ENCODE measurements around the gene PHLDA3. TPM values are rescaled to one million over a fixed set of nuclear protein-coding genes. Genes with fewer than 3 reads are reported as not detected.

Gene PHLDA3
- total and polyA plus RNA-seq, 4 donors: 12.8 to 73.2 (median 38.9) TPM

DNA sequence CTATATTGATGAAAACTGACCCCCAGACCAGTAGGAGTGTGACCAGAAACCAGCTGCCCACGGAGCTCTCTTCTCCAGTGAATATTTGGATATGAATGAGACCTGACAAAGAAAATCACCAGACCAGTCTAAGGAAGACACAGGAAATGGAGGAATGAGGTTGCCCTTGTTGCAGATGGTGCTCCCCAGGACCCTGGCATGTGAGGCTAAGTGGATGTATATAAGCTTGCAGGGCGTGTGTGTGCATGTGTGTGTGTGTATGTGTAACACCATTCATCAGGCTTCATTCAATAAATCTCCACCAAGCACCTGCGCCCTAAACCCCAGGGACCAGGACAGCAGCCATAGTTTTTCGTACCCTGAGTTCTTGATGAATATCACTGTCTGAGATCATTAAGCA, 14.4 kb downstream of the PHLDA3 start:
- peaks cover 0 to 36% (median 11%) of the 10 kb centered on the region in 5 donors for H3K4me1 ChIP-seq (ENCODE audit: control insufficient read depth in 5 of 5, insufficient read depth in 5 of 5, low read length in 5 of 5)
- H3K9ac ChIP-seq (ENCODE audit: insufficient read depth in 1 of 2, low read length in 2 of 2): no peak overlapping the region
- H3K4me3 ChIP-seq: no peak overlapping the region
- H3K36me3 ChIP-seq (ENCODE audit: control insufficient read depth in 4 of 4, insufficient read depth in 4 of 4, low read length in 4 of 4): no peaks in the 10 kb centered on the region
- no peaks in the 10 kb centered on the region for H3K27me3 ChIP-seq (ENCODE audit: control insufficient read depth in 3 of 3, insufficient read depth in 3 of 3, low read length in 2 of 3)
- H3K9me3 ChIP-seq (ENCODE audit: control insufficient read depth in 4 of 4, insufficient read depth in 3 of 4, low read length in 3 of 4): no peaks in the 10 kb centered on the region
- TF ChIP-seq, protein P1, sequence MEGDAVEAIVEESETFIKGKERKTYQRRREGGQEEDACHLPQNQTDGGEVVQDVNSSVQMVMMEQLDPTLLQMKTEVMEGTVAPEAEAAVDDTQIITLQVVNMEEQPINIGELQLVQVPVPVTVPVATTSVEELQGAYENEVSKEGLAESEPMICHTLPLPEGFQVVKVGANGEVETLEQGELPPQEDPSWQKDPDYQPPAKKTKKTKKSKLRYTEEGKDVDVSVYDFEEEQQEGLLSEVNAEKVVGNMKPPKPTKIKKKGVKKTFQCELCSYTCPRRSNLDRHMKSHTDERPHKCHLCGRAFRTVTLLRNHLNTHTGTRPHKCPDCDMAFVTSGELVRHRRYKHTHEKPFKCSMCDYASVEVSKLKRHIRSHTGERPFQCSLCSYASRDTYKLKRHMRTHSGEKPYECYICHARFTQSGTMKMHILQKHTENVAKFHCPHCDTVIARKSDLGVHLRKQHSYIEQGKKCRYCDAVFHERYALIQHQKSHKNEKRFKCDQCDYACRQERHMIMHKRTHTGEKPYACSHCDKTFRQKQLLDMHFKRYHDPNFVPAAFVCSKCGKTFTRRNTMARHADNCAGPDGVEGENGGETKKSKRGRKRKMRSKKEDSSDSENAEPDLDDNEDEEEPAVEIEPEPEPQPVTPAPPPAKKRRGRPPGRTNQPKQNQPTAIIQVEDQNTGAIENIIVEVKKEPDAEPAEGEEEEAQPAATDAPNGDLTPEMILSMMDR (IDR thresholded peaks at IDR 0.05; ENCODE audit: control extremely low read depth, extremely low read depth): no peak
- no peak for DNase-seq
- peak overlapping the region in 1 of 2 donors; percentile 82 for H3K27ac ChIP-seq (ENCODE audit: low read depth in 1 of 2, low read length in 1 of 2)
- ATAC-seq (ENCODE audit: insufficient read depth, low FRiP score): no peak
- 84 to 93% methylated on average over 4 of the region's 4 CpGs for WGBS, 2 donors

DNA sequence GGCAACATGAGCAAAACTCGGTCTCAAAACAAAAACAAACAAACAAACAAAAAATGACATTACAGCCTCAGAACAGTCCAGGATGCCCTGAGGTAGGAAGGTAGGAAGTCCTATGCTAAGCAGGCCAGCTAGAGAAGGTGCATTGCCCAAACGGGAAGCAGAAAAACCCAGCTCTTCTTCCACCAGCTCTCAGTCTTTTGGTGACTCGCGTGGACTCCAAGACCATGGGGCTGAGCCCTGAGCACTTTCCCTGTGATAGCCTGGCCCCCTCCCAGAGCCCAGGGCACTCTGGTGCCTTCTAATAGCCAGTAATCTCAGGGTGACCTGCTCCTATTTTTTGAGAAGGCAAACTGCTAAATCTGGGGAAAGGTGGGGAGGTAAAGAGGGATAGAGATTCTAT, 16.1 kb downstream of the PHLDA3 start:
- no peak overlapping the region for H3K27ac ChIP-seq (ENCODE audit: low read depth in 1 of 2, low read length in 1 of 2)
- WGBS, 2 donors: 67 to 69% methylated on average over 4 of the region's 4 CpGs
- no peaks in the 10 kb centered on the region for H3K27me3 ChIP-seq (ENCODE audit: control insufficient read depth in 3 of 3, insufficient read depth in 3 of 3, low read length in 2 of 3)
- peaks cover 0 to 48% (median 15%) of the 10 kb centered on the region in 5 donors for H3K4me1 ChIP-seq (ENCODE audit: control insufficient read depth in 5 of 5, insufficient read depth in 5 of 5, low read length in 5 of 5)
- no peaks in the 10 kb centered on the region for H3K9me3 ChIP-seq (ENCODE audit: control insufficient read depth in 4 of 4, insufficient read depth in 3 of 4, low read length in 3 of 4)
- DNase-seq (no peak), ATAC-seq (ENCODE audit: insufficient read depth, low FRiP score) (no peak)
- no peak overlapping the region for H3K9ac ChIP-seq (ENCODE audit: insufficient read depth in 1 of 2, low read length in 2 of 2)
- no peaks in the 10 kb centered on the region for H3K36me3 ChIP-seq (ENCODE audit: control insufficient read depth in 4 of 4, insufficient read depth in 4 of 4, low read length in 4 of 4)
- TF ChIP-seq, protein P1 (IDR thresholded peaks at IDR 0.05; ENCODE audit: control extremely low read depth, extremely low read depth): no peak
- H3K4me3 ChIP-seq: no peak overlapping the region

DNA sequence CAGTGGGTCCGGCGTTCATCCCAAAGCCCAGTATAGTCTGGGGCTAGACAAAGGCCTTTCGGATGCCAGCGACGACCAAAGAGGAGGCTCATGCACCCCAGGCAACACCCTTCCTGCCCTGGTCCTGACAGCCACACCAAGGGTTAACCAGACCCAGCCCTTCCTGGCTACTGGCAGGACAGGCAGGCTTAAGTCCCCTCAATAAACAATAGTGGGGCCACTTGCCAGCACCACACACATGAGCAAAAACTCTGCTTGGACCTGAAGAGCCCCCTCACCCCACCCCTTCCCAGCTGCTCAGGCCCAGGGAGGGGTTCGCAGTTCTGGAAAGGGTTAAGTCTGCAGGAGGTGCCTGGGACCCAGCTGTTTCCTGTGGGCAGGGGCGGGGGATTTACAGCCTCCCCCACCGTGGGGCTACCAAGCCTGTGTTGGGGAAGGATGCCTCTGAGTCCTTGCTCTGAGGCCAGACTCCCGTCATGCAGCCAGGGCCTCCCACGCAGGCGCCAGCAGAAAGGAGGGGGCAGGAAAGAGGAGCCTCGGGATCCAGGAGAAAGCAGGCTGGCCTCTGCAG, 18.2 kb downstream of the PHLDA3 start:
- Histone ChIP-seq H3K4me3 (no peak overlapping the region), H3K27ac (ENCODE audit: low read depth in 1 of 2, low read length in 1 of 2) (peak overlapping the region; percentile 41 to 85), H3K4me1 (ENCODE audit: control insufficient read depth in 5 of 5, insufficient read depth in 5 of 5, low read length in 5 of 5) (peaks cover 0 to 28% (median 7%) of the 10 kb centered on the region in 5 donors), H3K27me3 (ENCODE audit: control insufficient read depth in 3 of 3, insufficient read depth in 3 of 3, low read length in 2 of 3) (no peaks in the 10 kb centered on the region), H3K9ac (ENCODE audit: insufficient read depth in 1 of 2, low read length in 2 of 2) (no peak overlapping the region), H3K36me3 (ENCODE audit: control insufficient read depth in 4 of 4, insufficient read depth in 4 of 4, low read length in 4 of 4) (no peaks in the 10 kb centered on the region), H3K9me3 (ENCODE audit: control insufficient read depth in 4 of 4, insufficient read depth in 3 of 4, low read length in 3 of 4) (no peaks in the 10 kb centered on the region)
- WGBS, 2 donors: 19 to 24% methylated on average over 12 of the region's 12 CpGs
- peak; percentile 31 for ATAC-seq (ENCODE audit: insufficient read depth, low FRiP score)
- DNase-seq: peak; percentile 91 to 95 (median 95)
- TF ChIP-seq, protein P1 (IDR thresholded peaks at IDR 0.05; ENCODE audit: control extremely low read depth, extremely low read depth): no peak

DNA sequence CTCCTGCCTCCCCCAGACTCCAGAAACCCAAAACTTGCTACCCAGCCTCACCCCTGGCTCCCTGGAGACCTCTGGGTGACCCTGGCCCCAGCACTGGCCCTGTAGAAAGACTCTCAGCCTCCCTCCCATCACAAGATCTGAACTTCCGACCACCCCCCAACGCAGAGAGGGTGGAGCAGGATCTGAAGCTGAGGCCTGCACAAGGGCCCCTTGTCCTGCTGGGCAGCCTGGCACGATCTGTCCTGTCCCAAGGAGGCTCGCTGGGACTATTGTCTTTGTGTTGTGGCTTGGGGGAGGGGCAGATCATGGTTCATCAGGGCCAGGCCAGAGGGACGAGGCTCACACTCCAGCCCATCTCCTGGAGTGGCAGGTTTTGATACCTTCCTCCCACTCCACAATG, 20.0 kb downstream of the PHLDA3 start:
- peak in 1 of 3 donors; percentile 15 for DNase-seq
- Histone ChIP-seq H3K27ac (ENCODE audit: low read depth in 1 of 2, low read length in 1 of 2) (no peak overlapping the region), H3K9me3 (ENCODE audit: control insufficient read depth in 4 of 4, insufficient read depth in 3 of 4, low read length in 3 of 4) (no peaks in the 10 kb centered on the region), H3K4me3 (no peak overlapping the region), H3K4me1 (ENCODE audit: control insufficient read depth in 5 of 5, insufficient read depth in 5 of 5, low read length in 5 of 5) (peaks cover 0 to 26% (median 7%) of the 10 kb centered on the region in 5 donors), H3K36me3 (ENCODE audit: control insufficient read depth in 4 of 4, insufficient read depth in 4 of 4, low read length in 4 of 4) (no peaks in the 10 kb centered on the region), H3K9ac (ENCODE audit: insufficient read depth in 1 of 2, low read length in 2 of 2) (no peak overlapping the region), H3K27me3 (ENCODE audit: control insufficient read depth in 3 of 3, insufficient read depth in 3 of 3, low read length in 2 of 3) (no peaks in the 10 kb centered on the region)
- no peak for ATAC-seq (ENCODE audit: insufficient read depth, low FRiP score)
- TF ChIP-seq, protein P1 (IDR thresholded peaks at IDR 0.05; ENCODE audit: control extremely low read depth, extremely low read depth): no peak
- WGBS, 2 donors: 62 to 71% methylated on average over 5 of the region's 5 CpGs
